GM23338 (cell line): ENCODE data around the gene RBM44.

Experiments
- CREB1 ChIP-seq: fragments of 250-450 bp; sonication (Bioruptor Pico); IDR thresholded peaks from 2 replicates; pipeline ENCODE4 v1.5.0; 2020; ENCODE audit warnings: low read depth, mild to moderate bottlenecking, moderate library complexity
- EZH2 ChIP-seq: fragments of 200-600 bp; sonication (generic); IDR thresholded peaks from one replicate; pipeline ENCODE4 v1.8.0; 2017; ENCODE audit warnings: antibody characterized with exemption, mild to moderate bottlenecking, low read depth; ENCODE audit not compliant: unreplicated experiment
- EZH2phosphoT487 ChIP-seq: fragments of 200-600 bp; sonication (generic); IDR thresholded peaks from one replicate; pipeline ENCODE4 v1.8.1; 2018; ENCODE audit warnings: antibody characterized with exemption; ENCODE audit not compliant: unreplicated experiment
- JUNB ChIP-seq: IDR thresholded peaks from one replicate; pipeline ENCODE4 v1.6.1; 2016; ENCODE audit warnings: antibody characterized with exemption; ENCODE audit not compliant: unreplicated experiment
- NANOG ChIP-seq: IDR thresholded peaks from 2 replicates; pipeline ENCODE4 v1.6.1; 2016; ENCODE audit warnings: antibody characterized with exemption, borderline replicate concordance
- POLR2AphosphoS5 ChIP-seq: IDR thresholded peaks from 2 replicates; pipeline ENCODE4 v1.6.1; 2016; ENCODE audit warnings: antibody characterized with exemption, low read depth
- ZNF114 ChIP-seq: fragments of 250-450 bp; sonication (Bioruptor Pico); IDR thresholded peaks from 2 replicates; pipeline ENCODE4 v1.5.0; 2020; ENCODE audit warnings: mild to moderate bottlenecking, moderate library complexity
- TF ChIP-seq, protein P1 (sequence below), 2 experiments: fragments of 200-600 bp in 1 of 2; sonication (generic) in 1 of 2; conservative IDR thresholded peaks; 2 replicates each; pipeline versions ENCODE4 v1.5.1 to v1.6.1; 2016 to 2017; ENCODE audit warnings: antibody characterized with exemption in 2 of 2, low read depth in 2 of 2, mild to moderate bottlenecking in 2 of 2, moderate library complexity in 1 of 2
- TF ChIP-seq, protein P2 (sequence below): IDR thresholded peaks from one replicate; pipeline ENCODE4 v1.6.1; 2018; ENCODE audit warnings: antibody characterized with exemption; ENCODE audit not compliant: unreplicated experiment

DNA sequence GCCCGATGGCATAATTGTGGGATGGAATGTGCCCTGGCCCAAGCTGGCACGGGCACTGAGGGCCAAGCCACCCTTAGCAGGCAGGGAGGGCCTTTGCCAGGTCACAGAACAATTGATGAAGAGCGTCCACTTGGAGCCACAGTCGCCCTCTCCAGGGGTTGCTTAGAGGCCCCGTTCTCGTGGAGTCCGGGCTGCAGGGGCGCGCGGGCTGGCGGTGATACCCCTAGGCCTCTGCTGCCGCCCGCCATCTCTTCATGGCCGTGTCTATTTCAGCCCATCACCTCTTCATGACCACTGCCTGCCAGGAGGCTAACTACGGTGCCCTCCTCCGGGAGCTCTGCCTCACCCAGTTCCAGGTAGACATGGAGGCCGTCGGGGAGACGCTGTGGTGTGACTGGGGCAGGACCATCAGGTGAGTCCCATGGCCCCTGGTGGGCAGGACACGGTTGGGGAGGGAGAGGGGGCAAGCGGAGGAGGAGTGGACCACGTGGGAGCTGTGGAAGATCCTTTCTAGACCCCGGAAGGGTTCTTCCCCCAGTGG lies 78.4 kb downstream of the RBM44 start:
- TF ChIP-seq JUNB (no peak), ZNF114 (CRISPR knock-in tag) (no peak), POLR2AphosphoS5 (no peak), EZH2 (no peak), EZH2phosphoT487 (no peak), CREB1 (CRISPR knock-in tag) (no peak), NANOG (no peak)
- TF ChIP-seq, protein P1, sequence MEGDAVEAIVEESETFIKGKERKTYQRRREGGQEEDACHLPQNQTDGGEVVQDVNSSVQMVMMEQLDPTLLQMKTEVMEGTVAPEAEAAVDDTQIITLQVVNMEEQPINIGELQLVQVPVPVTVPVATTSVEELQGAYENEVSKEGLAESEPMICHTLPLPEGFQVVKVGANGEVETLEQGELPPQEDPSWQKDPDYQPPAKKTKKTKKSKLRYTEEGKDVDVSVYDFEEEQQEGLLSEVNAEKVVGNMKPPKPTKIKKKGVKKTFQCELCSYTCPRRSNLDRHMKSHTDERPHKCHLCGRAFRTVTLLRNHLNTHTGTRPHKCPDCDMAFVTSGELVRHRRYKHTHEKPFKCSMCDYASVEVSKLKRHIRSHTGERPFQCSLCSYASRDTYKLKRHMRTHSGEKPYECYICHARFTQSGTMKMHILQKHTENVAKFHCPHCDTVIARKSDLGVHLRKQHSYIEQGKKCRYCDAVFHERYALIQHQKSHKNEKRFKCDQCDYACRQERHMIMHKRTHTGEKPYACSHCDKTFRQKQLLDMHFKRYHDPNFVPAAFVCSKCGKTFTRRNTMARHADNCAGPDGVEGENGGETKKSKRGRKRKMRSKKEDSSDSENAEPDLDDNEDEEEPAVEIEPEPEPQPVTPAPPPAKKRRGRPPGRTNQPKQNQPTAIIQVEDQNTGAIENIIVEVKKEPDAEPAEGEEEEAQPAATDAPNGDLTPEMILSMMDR (conservative IDR thresholded peaks at IDR 0.05; ENCODE audit: low read depth in 2 of 2): no peak
- TF ChIP-seq, protein P2, sequence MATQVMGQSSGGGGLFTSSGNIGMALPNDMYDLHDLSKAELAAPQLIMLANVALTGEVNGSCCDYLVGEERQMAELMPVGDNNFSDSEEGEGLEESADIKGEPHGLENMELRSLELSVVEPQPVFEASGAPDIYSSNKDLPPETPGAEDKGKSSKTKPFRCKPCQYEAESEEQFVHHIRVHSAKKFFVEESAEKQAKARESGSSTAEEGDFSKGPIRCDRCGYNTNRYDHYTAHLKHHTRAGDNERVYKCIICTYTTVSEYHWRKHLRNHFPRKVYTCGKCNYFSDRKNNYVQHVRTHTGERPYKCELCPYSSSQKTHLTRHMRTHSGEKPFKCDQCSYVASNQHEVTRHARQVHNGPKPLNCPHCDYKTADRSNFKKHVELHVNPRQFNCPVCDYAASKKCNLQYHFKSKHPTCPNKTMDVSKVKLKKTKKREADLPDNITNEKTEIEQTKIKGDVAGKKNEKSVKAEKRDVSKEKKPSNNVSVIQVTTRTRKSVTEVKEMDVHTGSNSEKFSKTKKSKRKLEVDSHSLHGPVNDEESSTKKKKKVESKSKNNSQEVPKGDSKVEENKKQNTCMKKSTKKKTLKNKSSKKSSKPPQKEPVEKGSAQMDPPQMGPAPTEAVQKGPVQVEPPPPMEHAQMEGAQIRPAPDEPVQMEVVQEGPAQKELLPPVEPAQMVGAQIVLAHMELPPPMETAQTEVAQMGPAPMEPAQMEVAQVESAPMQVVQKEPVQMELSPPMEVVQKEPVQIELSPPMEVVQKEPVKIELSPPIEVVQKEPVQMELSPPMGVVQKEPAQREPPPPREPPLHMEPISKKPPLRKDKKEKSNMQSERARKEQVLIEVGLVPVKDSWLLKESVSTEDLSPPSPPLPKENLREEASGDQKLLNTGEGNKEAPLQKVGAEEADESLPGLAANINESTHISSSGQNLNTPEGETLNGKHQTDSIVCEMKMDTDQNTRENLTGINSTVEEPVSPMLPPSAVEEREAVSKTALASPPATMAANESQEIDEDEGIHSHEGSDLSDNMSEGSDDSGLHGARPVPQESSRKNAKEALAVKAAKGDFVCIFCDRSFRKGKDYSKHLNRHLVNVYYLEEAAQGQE: no peak
